ENCODE data around the gene CLDN20. TPM values are rescaled to one million over a fixed set of nuclear protein-coding genes. Genes with fewer than 3 reads are reported as not detected.

Gene CLDN20
- polyA plus RNA-seq, 2 of the 4 experiments (the other 2 are of a cell fraction): not detected

GRCh38 chr6:155303361-155303870, 39.6 kb downstream of the CLDN20 start (continued):
- TF ChIP-seq PBX3 (IDR thresholded peaks at IDR 0.05) (no peak), TFCP2L1 (CRISPR knock-in tag; IDR thresholded peaks at IDR 0.05) (no peak)

GRCh38 chr6:155306958-155307357, 43.1 kb downstream of the CLDN20 start:
- TF ChIP-seq ESRRA (IDR thresholded peaks at IDR 0.05; ENCODE audit: borderline replicate concordance, low read length) (no peak), PBX3 (IDR thresholded peaks at IDR 0.05) (no peak), FOSL2 (IDR thresholded peaks at IDR 0.05) (no peak), FOSL2 (CRISPR knock-in tag; IDR thresholded peaks at IDR 0.05) (no peak), EP300 (IDR thresholded peaks at IDR 0.05) (no peak), CHD2 (IDR thresholded peaks at IDR 0.05; ENCODE audit: low read length, partially characterized antibody) (no peak), PHF8 (IDR thresholded peaks at IDR 0.05; ENCODE audit: borderline replicate concordance, low read depth) (no peak), EHMT2 (IDR thresholded peaks at IDR 0.05; ENCODE audit: low read depth) (no peak), ZC3H11A (IDR thresholded peaks at IDR 0.05) (no peak), ATOH8 (CRISPR knock-in tag; IDR thresholded peaks at IDR 0.05; ENCODE audit: low read depth) (no peak), NFE2L2 (conservative IDR thresholded peaks at IDR 0.05; ENCODE audit: low read length) (no peak), E2F6 (IDR thresholded peaks at IDR 0.05; ENCODE audit: borderline replicate concordance, low read depth) (no peak), ZNF302 (CRISPR knock-in tag; IDR thresholded peaks at IDR 0.05) (no peak), CEBPB (IDR thresholded peaks at IDR 0.05) (no peak), MYC (IDR thresholded peaks at IDR 0.05; ENCODE audit: borderline replicate concordance, low read length) (no peak)
- CTCF ChIA-PET: interaction anchor here (1.1 kb wide), 1 partner anchor 18 kb away, joined by 3 read pairs; no protein-coding TSS in a partner anchor
- FAIRE-seq (no peak), ATAC-seq (no peak), DNase-seq (ENCODE audit: low read depth in 1 of 2, low spot score in 1 of 2) (no peak)
- Histone ChIP-seq H3K4me1 (peaks cover 18% of the 10 kb centered on the region; the same call in 2 of the 3 replicates), H3K4me3 (no peak overlapping the region), H3K27ac (no peak overlapping the region), H3K4me2 (no peak overlapping the region), H3K9me3 (no peaks in the 10 kb centered on the region)
- POLR2A ChIA-PET: no interaction called here
- 87% methylated on average over 2 of the region's 2 CpGs for WGBS (ENCODE audit: missing lambda C conversion rate)

GRCh38 chr6:155309150-155309549, 45.3 kb downstream of the CLDN20 start:
- no peak overlapping the region for H3K4me2 ChIP-seq
- H3K27ac ChIP-seq: no peak overlapping the region
- ChIA-PET POLR2A (no interaction called here), CTCF (no interaction called here)
- 79% methylated on average over 4 of the region's 4 CpGs for WGBS (ENCODE audit: missing lambda C conversion rate)
- DNase-seq (ENCODE audit: low read depth in 1 of 2, low spot score in 1 of 2) (no peak), FAIRE-seq (no peak), ATAC-seq (no peak)
- no peaks in the 10 kb centered on the region for H3K9me3 ChIP-seq
- TF ChIP-seq TP53 (CRISPR knock-in tag; IDR thresholded peaks at IDR 0.05): no peak
- no peak for TF ChIP-seq NFE2L2 (conservative IDR thresholded peaks at IDR 0.05; ENCODE audit: low read length)
- no peak for TF ChIP-seq POLR2AphosphoS2 (conservative IDR thresholded peaks at IDR 0.05; ENCODE audit: low read length)
- no peak for TF ChIP-seq RARB (CRISPR knock-in tag; IDR thresholded peaks at IDR 0.05)
- no peak for TF ChIP-seq PHF8 (IDR thresholded peaks at IDR 0.05; ENCODE audit: borderline replicate concordance, low read depth)
- no peak for TF ChIP-seq MAX (IDR thresholded peaks at IDR 0.05)
- TF ChIP-seq EP300 (IDR thresholded peaks at IDR 0.05): no peak
- TF ChIP-seq SREBF2 (IDR thresholded peaks at IDR 0.05): no peak
- TF ChIP-seq ZFP36 (IDR thresholded peaks at IDR 0.05; ENCODE audit: borderline replicate concordance, partially characterized antibody): no peak
- TF ChIP-seq HES2 (IDR thresholded peaks at IDR 0.05): no peak
- TF ChIP-seq TFCP2L1 (CRISPR knock-in tag; IDR thresholded peaks at IDR 0.05): no peak
- no peak for TF ChIP-seq MAFK (IDR thresholded peaks at IDR 0.05; ENCODE audit: partially characterized antibody)
- no peak for TF ChIP-seq MYC (IDR thresholded peaks at IDR 0.05; ENCODE audit: borderline replicate concordance, low read length)
- TF ChIP-seq RFX5 (IDR thresholded peaks at IDR 0.05): no peak
- no peak for TF ChIP-seq CEBPB (IDR thresholded peaks at IDR 0.05)
- no peak for TF ChIP-seq PBX3 (IDR thresholded peaks at IDR 0.05)
- TF ChIP-seq HOXA7 (CRISPR knock-in tag; IDR thresholded peaks at IDR 0.05): no peak
- peaks cover 21% of the 10 kb centered on the region; the same call in 2 of the 3 replicates for H3K4me1 ChIP-seq
- no peak overlapping the region for H3K4me3 ChIP-seq
